H1 (cell line): ENCODE results near the gene NPC1L1. TPM values are rescaled to one million over a fixed set of nuclear protein-coding genes. Genes with fewer than 3 reads are reported as not detected.

ENCODE experiments used
- CTCF ChIA-PET: fragments of 300-600 bp; sonication (Branson Sonifier 250); formaldehyde crosslinking; loops from one replicate; lab custom pipeline; 2021; ENCODE audit not compliant: partially characterized antibody; lab: Charles Lee
- POLR2A ChIA-PET: fragments of 300-600 bp; sonication (Branson Sonifier 250); formaldehyde crosslinking; loops from one replicate; lab custom pipeline; 2021; ENCODE audit warnings: inconsistent platforms; ENCODE audit not compliant: partially characterized antibody; lab: Charles Lee
- DNase-seq, 2 experiments: peaks; one replicate each; pipeline versions ENCODE4 v3.0.0 to v3.0.0-alpha.2; 2010 to 2022; ENCODE audit warnings: low spot score in 2 of 2, low read depth in 1 of 2, mixed read lengths in 1 of 2
- FAIRE-seq: peaks from 2 replicates; lab custom pipeline; 2011; peaks lifted over from hg19 to GRCh38; lab: Jason Lieb, UNC
- H2AFZ ChIP-seq: 2 replicates; pipeline ENCODE4 v1.8.1; 2012; ENCODE audit warnings: low read length, inconsistent platforms
- H2AK5ac ChIP-seq: 2 replicates; pipeline ENCODE4 v1.6.1; 2013; ENCODE audit warnings: low read depth, low read length
- H2BK120ac ChIP-seq: replicated peaks from 2 replicates; pipeline ENCODE3; 2013; ENCODE audit warnings: low read depth, low read length, inconsistent platforms
- H2BK12ac ChIP-seq: 2 replicates; pipeline ENCODE4 v1.6.1; 2013; ENCODE audit warnings: low read depth, low read length
- H2BK15ac ChIP-seq: 2 replicates; pipeline ENCODE4 v1.6.1; 2013; ENCODE audit warnings: low read length
- H2BK20ac ChIP-seq: 2 replicates; pipeline ENCODE4 v1.6.1; 2013; ENCODE audit warnings: low read length
- H2BK5ac ChIP-seq: 2 replicates; pipeline ENCODE4 v1.6.1; 2013; ENCODE audit warnings: low read depth, low read length
- H3K14ac ChIP-seq: 2 replicates; pipeline ENCODE4 v1.6.1; 2013; ENCODE audit warnings: inconsistent platforms; ENCODE audit not compliant: insufficient read length
- H3K18ac ChIP-seq: 2 replicates; pipeline ENCODE4 v1.6.1; 2013; ENCODE audit warnings: low read length; ENCODE audit errors: extremely low read depth
- H3K23ac ChIP-seq: 2 replicates; pipeline ENCODE4 v1.6.1; 2013; ENCODE audit warnings: inconsistent platforms; ENCODE audit not compliant: insufficient read length
- H3K23me2 ChIP-seq: 2 replicates; pipeline ENCODE4 v1.6.1; 2013; ENCODE audit warnings: low read depth, low read length
- H3K27ac ChIP-seq: 2 replicates; pipeline ENCODE4 v1.6.1; 2011; ENCODE audit warnings: low read depth, low read length, inconsistent platforms
- H3K27me3 ChIP-seq, 4 experiments: replicated peaks in 1 of 4; 1 replicate in 1 of 4; 2 replicates in 3 of 4; pipeline versions ENCODE4 v1.6.1 to v1.8.1; 2011 to 2013; ENCODE audit warnings: low read length in 3 of 4, mild to moderate bottlenecking in 3 of 4, inconsistent platforms in 2 of 4, mixed read lengths in 2 of 4, moderate library complexity in 1 of 4; ENCODE audit not compliant: control insufficient read depth in 3 of 4, insufficient read depth in 3 of 4; ENCODE audit errors: extremely low read depth in 1 of 4
- H3K36me3 ChIP-seq, 4 experiments: 2 replicates each; pipeline versions ENCODE4 v1.6.1 to v1.8.1; 2011 to 2013; ENCODE audit warnings: mild to moderate bottlenecking in 4 of 4, low read length in 3 of 4, moderate library complexity in 2 of 4, control low read depth in 1 of 4, inconsistent platforms in 1 of 4; ENCODE audit not compliant: insufficient read depth in 4 of 4, control insufficient read depth in 2 of 4
- H3K4ac ChIP-seq: replicated peaks from 2 replicates; pipeline ENCODE3; 2013; ENCODE audit warnings: low read length, low read depth, mixed read lengths, inconsistent platforms; ENCODE audit not compliant: insufficient read length
- H3K4me1 ChIP-seq, 4 experiments: replicated peaks in 1 of 4; 1 replicate in 1 of 4; 2 replicates in 3 of 4; pipeline versions ENCODE4 v1.6.1 to v1.8.1; 2011 to 2013; ENCODE audit warnings: low read length in 3 of 4, inconsistent platforms in 2 of 4, mixed read lengths in 1 of 4; ENCODE audit not compliant: insufficient read depth in 4 of 4, control insufficient read depth in 3 of 4
- H3K4me2 ChIP-seq, 2 experiments: 2 replicates each; pipeline versions ENCODE4 v1.6.1 to v1.8.1; 2011 to 2013; ENCODE audit warnings: low read depth in 2 of 2, low read length in 2 of 2, control low read depth in 1 of 2, inconsistent platforms in 1 of 2, mild to moderate bottlenecking in 1 of 2; ENCODE audit not compliant: insufficient read depth in 1 of 2
- H3K4me3 ChIP-seq, 4 experiments: fragments of 200-600, 300-600 bp in 1 of 4; sonication (generic), shearing (Covaris generic), sonication (Bioruptor Twin) in 1 of 4; 2 replicates each; pipeline versions ENCODE4 v1.5.1 to v1.8.1; 2011 to 2016; ENCODE audit warnings: low read length in 4 of 4, low read depth in 3 of 4, control low read depth in 2 of 4, inconsistent platforms in 2 of 4, mild to moderate bottlenecking in 2 of 4, mixed read lengths in 1 of 4, moderate library complexity in 1 of 4; ENCODE audit not compliant: insufficient read depth in 2 of 4; ENCODE audit errors: extremely low read depth in 1 of 4
- H3K56ac ChIP-seq: replicated peaks from 2 replicates; pipeline ENCODE3; 2013; ENCODE audit warnings: low read depth, mild to moderate bottlenecking, mixed read lengths, low read length, inconsistent platforms; ENCODE audit not compliant: insufficient read length
- H3K79me1 ChIP-seq: 2 replicates; pipeline ENCODE4 v1.6.1; 2013; ENCODE audit warnings: low read depth, low read length, control low read depth
- H3K79me2 ChIP-seq, 2 experiments: 2 replicates each; pipeline versions ENCODE4 v1.6.1 to v1.8.1; 2012 to 2013; ENCODE audit warnings: low read length in 2 of 2, mild to moderate bottlenecking in 2 of 2, inconsistent platforms in 1 of 2; ENCODE audit not compliant: insufficient read depth in 2 of 2, control insufficient read depth in 1 of 2
- H3K9ac ChIP-seq, 4 experiments: replicated peaks in 1 of 4; 1 replicate in 1 of 4; 2 replicates in 3 of 4; pipeline versions ENCODE4 v1.6.1 to v1.8.1; 2011 to 2013; ENCODE audit warnings: low read depth in 3 of 4, low read length in 3 of 4, control low read depth in 2 of 4, mild to moderate bottlenecking in 2 of 4, moderate library complexity in 2 of 4, inconsistent platforms in 1 of 4; ENCODE audit errors: extremely low read depth in 1 of 4
- H3K9me3 ChIP-seq, 2 experiments: 2 replicates each; pipeline versions ENCODE4 v1.6.1 to v1.8.1; 2012 to 2013; ENCODE audit warnings: mild to moderate bottlenecking in 2 of 2, moderate library complexity in 2 of 2, control low read depth in 1 of 2, inconsistent platforms in 1 of 2, low read depth in 1 of 2, low read length in 1 of 2, mixed read lengths in 1 of 2; ENCODE audit not compliant: insufficient read depth in 2 of 2
- H4K20me1 ChIP-seq, 2 experiments: replicated peaks in 1 of 2; 2 replicates each; pipeline versions ENCODE3 to v1.8.1; 2011 to 2013; ENCODE audit warnings: inconsistent platforms in 2 of 2, low read length in 2 of 2, mild to moderate bottlenecking in 1 of 2; ENCODE audit not compliant: insufficient read depth in 2 of 2, control insufficient read depth in 1 of 2
- H4K5ac ChIP-seq: 2 replicates; pipeline ENCODE4 v1.6.1; 2013; ENCODE audit warnings: low read length, low read depth, mixed read lengths, inconsistent platforms; ENCODE audit not compliant: insufficient read length
- H4K8ac ChIP-seq: 2 replicates; pipeline ENCODE4 v1.8.0; 2013; ENCODE audit warnings: mild to moderate bottlenecking, moderate library complexity, low read length, inconsistent platforms; ENCODE audit not compliant: insufficient read depth; ENCODE audit errors: extremely low read depth
- H4K91ac ChIP-seq: replicated peaks from 2 replicates; pipeline ENCODE3; 2013; ENCODE audit warnings: low read length, mixed read lengths, inconsistent platforms; ENCODE audit not compliant: insufficient read length
- BACH1 ChIP-seq: IDR thresholded peaks from 2 replicates; pipeline ENCODE4 v1.6.1; 2012; ENCODE audit warnings: low read length, improper control_type of control experiment
- CEBPB ChIP-seq: IDR thresholded peaks from 2 replicates; pipeline ENCODE4 v1.6.1; 2012; ENCODE audit warnings: low read depth, low read length
- CTCF ChIP-seq, 3 experiments: IDR thresholded peaks; 1 replicate in 2 of 3; 2 replicates in 1 of 3; pipeline versions ENCODE4 v1.5.1 to v1.6.1; 2011; ENCODE audit warnings: low read length in 3 of 3, mild to moderate bottlenecking in 3 of 3, inconsistent platforms in 2 of 3, low read depth in 1 of 3, moderate library complexity in 1 of 3; ENCODE audit not compliant: insufficient read depth in 1 of 3; ENCODE audit errors: control extremely low read depth in 1 of 3
- EGR1 ChIP-seq: IDR thresholded peaks from 2 replicates; pipeline ENCODE4 v1.6.1; 2011; ENCODE audit warnings: low read depth, low read length, borderline replicate concordance
- MAFK ChIP-seq: IDR thresholded peaks from 2 replicates; pipeline ENCODE4 v1.6.1; 2012; ENCODE audit warnings: low read depth, mild to moderate bottlenecking, improper control_type of control experiment, low read length
- RNF2 ChIP-seq: fragments of 200-900, 300-1000 bp; sonication (generic); IDR thresholded peaks from 2 replicates; pipeline ENCODE4 v1.7.1; 2016; ENCODE audit warnings: borderline replicate concordance, low read depth, mild to moderate bottlenecking, antibody characterized with exemption, low read length; ENCODE audit not compliant: poor library complexity, severe bottlenecking; ENCODE audit errors: missing control alignments
- RXRA ChIP-seq: IDR thresholded peaks from 2 replicates; pipeline ENCODE4 v1.6.1; 2011; ENCODE audit warnings: low read depth, mild to moderate bottlenecking, low read length, moderate library complexity; ENCODE audit not compliant: insufficient read depth
- SIRT6 ChIP-seq: IDR thresholded peaks from one replicate; pipeline ENCODE4 v1.7.1; 2012; ENCODE audit warnings: low read length, inconsistent platforms
- TAF7 ChIP-seq: optimal IDR thresholded peaks from 2 replicates; pipeline ENCODE3; 2011; ENCODE audit warnings: low read depth, mild to moderate bottlenecking, inconsistent platforms, low read length, moderate library complexity, borderline replicate concordance
- YY1 ChIP-seq: IDR thresholded peaks from 2 replicates; pipeline ENCODE4 v1.6.1; 2011; ENCODE audit warnings: low read depth, mild to moderate bottlenecking, low read length
- WGBS, 2 experiments: shearing (Covaris generic) in 1 of 2; methylation state at CpG; one replicate each; pipeline versions ENCODE4 v1.1.6 to v1.1.7; 2013 to 2015; ENCODE audit warnings: low lambda C conversion rate in 2 of 2, mixed read lengths in 2 of 2, inconsistent platforms in 1 of 2, low coverage in 1 of 2, missing lambda C conversion rate in 1 of 2; ENCODE audit not compliant: insufficient replicate concordance in 2 of 2, insufficient coverage in 1 of 2, insufficient read length in 1 of 2; ENCODE audit errors: extremely low coverage in 1 of 2, missing lambda C conversion rate in 1 of 2; 5-methylcytosine and 5-hydroxymethylcytosine counted together
- polyA plus RNA-seq, 7 experiments: library from polyadenylated mRNA; depleted of rRNA in 3 of 7; stranded (reverse) in 5 of 7; unstranded in 2 of 7; fragments of >200 nt in 5 of 7; fragments of 200-250 nt in 2 of 7; gene quantifications; 1 replicate in 5 of 7; 2 replicates in 1 of 7; 4 replicates in 1 of 7; pipeline versions ENCODE4 v1.2.1 to v1.2.3, GENCODE V29; 2011 to 2013; ENCODE audit warnings: missing spikeins in 2 of 7, mixed read lengths in 2 of 7
- total RNA-seq: library from RNA; stranded (reverse); fragmentation: NEBNext Ultra II Directional; extraction: Animal tissue kit (Norgen Biotek cat#: 25700); gene quantifications from 2 replicates; pipeline ENCODE4 v1.2.1, GENCODE V29; 2021

NPC1L1 gene
- total and polyA plus RNA-seq, 2 of the 8 experiments (the other 6 are each of a cell fraction or from before 2014, with no cell fraction given), result 0.06 to 0.21 TPM

DNA sequence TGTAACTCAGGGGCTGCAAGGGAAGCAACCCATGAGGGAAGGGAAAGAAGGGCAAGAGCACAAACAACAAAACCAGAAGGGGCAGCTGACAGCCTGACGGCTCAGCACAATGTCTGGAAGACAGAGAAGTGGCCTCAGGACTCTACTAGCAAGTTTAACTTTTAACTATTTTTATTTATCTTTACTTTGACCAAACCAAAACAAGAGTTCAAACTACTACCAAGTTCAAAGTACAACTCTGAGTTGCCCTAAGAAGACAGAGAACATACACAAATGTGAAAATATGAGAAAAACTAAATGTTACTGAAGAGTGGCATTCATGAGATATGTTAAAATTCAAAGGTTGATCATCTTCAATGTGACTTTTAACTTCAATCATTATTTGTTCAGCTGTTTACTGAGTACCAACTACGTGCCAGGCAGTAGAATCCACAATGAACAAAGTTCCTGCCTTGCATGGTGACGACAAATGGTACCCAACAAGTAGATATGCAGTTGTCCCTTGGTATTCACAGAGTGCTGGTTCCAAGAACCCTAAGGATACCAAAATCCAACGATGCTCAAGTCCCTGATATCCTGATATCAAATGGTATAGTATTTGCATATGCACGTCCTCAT is 70.4 kb downstream of the NPC1L1 start:
- Histone ChIP-seq H3K4me1 (no peaks in the 10 kb centered on the region), H4K8ac (no peak overlapping the region), H3K27me3 (no peaks in the 10 kb centered on the region), H2BK5ac (no peak overlapping the region), H4K91ac (no peak overlapping the region), H2AFZ (no peak overlapping the region), H3K4me2 (no peak overlapping the region), H3K79me1 (peaks cover 9% of the 10 kb centered on the region; the same call in 1 of the 2 replicates), H3K56ac (no peak overlapping the region), H3K4me3 (no peak overlapping the region), H3K9ac (no peak overlapping the region), H3K14ac (no peak overlapping the region), H3K27ac (no peak overlapping the region), H3K9me3 (no peaks in the 10 kb centered on the region), H3K79me2 (peaks cover 0 to 60% of the 10 kb centered on the region in 2 experiments; a peak in 2 of 4 replicates), H3K36me3 (peaks cover 0 to 23% (median 10%) of the 10 kb centered on the region in 4 experiments; a peak in 6 of 8 replicates), H2AK5ac (no peak overlapping the region), H2BK15ac (no peak overlapping the region), H4K5ac (no peak overlapping the region), H2BK12ac (no peak overlapping the region), H3K18ac (no peak overlapping the region), H3K23ac (no peak overlapping the region), H3K4ac (no peak overlapping the region), H4K20me1 (peaks cover 5 to 10% of the 10 kb centered on the region in 2 experiments), H3K23me2 (no peaks in the 10 kb centered on the region), H2BK120ac (no peak overlapping the region), H2BK20ac (no peak overlapping the region)
- 75% methylated on average over 5 of the region's 5 CpGs; no CpG with 5 or more reads in 1 of the 2 experiments for WGBS, 2 experiments
- ChIA-PET CTCF (interaction anchor here (0.5 to 1.4 kb wide), 6 partner anchors 8 to 457 kb away, joined by 3 to 5 read pairs (median 3); no protein-coding TSS in a partner anchor), POLR2A (interaction anchor here (1.0 to 1.2 kb wide), 2 partner anchors 11 to 38 kb away, joined by 3 read pairs; no protein-coding TSS in a partner anchor)
- FAIRE-seq (no peak), DNase-seq (no peak)
- TF ChIP-seq MAFK, result no peak
- TF ChIP-seq EGR1, result no peak
- TF ChIP-seq BACH1, result no peak
- TF ChIP-seq SIRT6, result no peak
- TF ChIP-seq RNF2, result no peak
- no peak for TF ChIP-seq YY1
- TF ChIP-seq RXRA, result no peak
- no peak for TF ChIP-seq CEBPB
- no peak for TF ChIP-seq CTCF (IDR thresholded peaks at IDR 0.05; ENCODE audit: control extremely low read depth in 1 of 3, insufficient read depth in 1 of 3, low read depth in 1 of 3, low read length in 3 of 3)
- TF ChIP-seq TAF7, result no peak
